Keratinocyte (primary cell): ENCODE data around the gene MYRIP. TPM values are rescaled to one million over a fixed set of nuclear protein-coding genes. Genes with fewer than 3 reads are reported as not detected.

ENCODE experiments used
- DNase-seq: peaks from one replicate; pipeline ENCODE4 v3.0.0-alpha.2; 2011; ENCODE audit warnings: low read depth, missing footprints, low spot score
- FAIRE-seq: peaks from 2 replicates; lab custom pipeline; 2011; peaks lifted over from hg19 to GRCh38; lab: Jason Lieb, UNC
- H2AFZ ChIP-seq: 2 replicates; pipeline ENCODE4 v1.6.0; 2012; ENCODE audit warnings: low read length, control low read depth, inconsistent platforms; ENCODE audit not compliant: control insufficient read depth
- H3K27ac ChIP-seq: 2 replicates; pipeline ENCODE4 v1.5.1; 2011; ENCODE audit warnings: low read length; ENCODE audit not compliant: control insufficient read depth, insufficient read depth
- H3K27me3 ChIP-seq: 3 replicates; pipeline ENCODE4 v1.6.0; 2011; ENCODE audit warnings: low read length; ENCODE audit not compliant: control insufficient read depth, insufficient read depth; ENCODE audit errors: extremely low read depth
- H3K36me3 ChIP-seq, 2 experiments: 2 replicates in 1 of 2; 3 replicates in 1 of 2; pipeline ENCODE4 v1.5.1; 2011; ENCODE audit warnings: low read length in 2 of 2, mild to moderate bottlenecking in 1 of 2; ENCODE audit not compliant: control insufficient read depth in 2 of 2, insufficient read depth in 2 of 2; ENCODE audit errors: extremely low read depth in 1 of 2
- H3K4me1 ChIP-seq: 3 replicates; pipeline ENCODE4 v1.5.1; 2011; ENCODE audit warnings: low read length; ENCODE audit not compliant: control insufficient read depth, insufficient read depth; ENCODE audit errors: extremely low read depth
- H3K4me2 ChIP-seq: 3 replicates; pipeline ENCODE4 v1.6.0; 2011; ENCODE audit warnings: low read depth, low read length; ENCODE audit not compliant: control insufficient read depth, insufficient read depth; ENCODE audit errors: extremely low read depth
- H3K4me3 ChIP-seq, 3 experiments: fragments of 200-600 bp in 1 of 3; sonication (generic) in 1 of 3; 2 replicates in 2 of 3; 3 replicates in 1 of 3; pipeline ENCODE4 v1.5.1; 2011 to 2016; ENCODE audit warnings: low read length in 3 of 3, mild to moderate bottlenecking in 3 of 3, control low read depth in 2 of 3, inconsistent platforms in 1 of 3, low read depth in 1 of 3, mixed read lengths in 1 of 3, mixed run types in 1 of 3, moderate library complexity in 1 of 3; ENCODE audit not compliant: control insufficient read depth in 2 of 3, insufficient read depth in 2 of 3; ENCODE audit errors: extremely low read depth in 1 of 3
- H3K79me2 ChIP-seq: 2 replicates; pipeline ENCODE4 v1.6.0; 2012; ENCODE audit warnings: low read length; ENCODE audit not compliant: control insufficient read depth, insufficient read depth
- H3K9ac ChIP-seq: 3 replicates; pipeline ENCODE4 v1.6.0; 2011; ENCODE audit warnings: low read length; ENCODE audit not compliant: control insufficient read depth, insufficient read depth; ENCODE audit errors: extremely low read depth
- H3K9me1 ChIP-seq: 3 replicates; pipeline ENCODE4 v1.6.0; 2011; ENCODE audit warnings: low read length; ENCODE audit not compliant: control insufficient read depth, insufficient read depth; ENCODE audit errors: extremely low read depth
- H3K9me3 ChIP-seq: 2 replicates; pipeline ENCODE4 v1.5.1; 2012; ENCODE audit warnings: low read depth, low read length; ENCODE audit not compliant: control insufficient read depth
- H4K20me1 ChIP-seq: 3 replicates; pipeline ENCODE4 v1.6.0; 2011; ENCODE audit warnings: low read length; ENCODE audit not compliant: control insufficient read depth, insufficient read depth; ENCODE audit errors: extremely low read depth
- CTCF ChIP-seq, 3 experiments: IDR thresholded peaks in 1 of 3; conservative IDR thresholded peaks in 1 of 3; optimal IDR thresholded peaks in 1 of 3; 2 replicates in 2 of 3; 3 replicates in 1 of 3; pipeline versions ENCODE3 to v1.5.1; 2011; ENCODE audit warnings: low read length in 3 of 3, mild to moderate bottlenecking in 3 of 3, moderate library complexity in 2 of 3, control low read depth in 1 of 3, inconsistent platforms in 1 of 3; ENCODE audit not compliant: insufficient read depth in 2 of 3; ENCODE audit errors: extremely low read depth in 1 of 3
- EZH2 ChIP-seq: IDR thresholded peaks from one replicate; pipeline ENCODE4 v1.6.1; 2012; ENCODE audit warnings: inconsistent platforms, mild to moderate bottlenecking, low read length, moderate library complexity
- dilution Hi-C: fragments of 300-500 bp; cut with MboI; formaldehyde crosslinking; loops from one replicate; pipeline ENCODE4 v1.7.0; 2020; ENCODE audit warnings: low sequenced_read_pairs; ENCODE audit not compliant: extremely low pct_ligation_motif_present
- polyA plus RNA-seq, 5 experiments: library from polyadenylated mRNA; depleted of rRNA in 3 of 5; stranded (reverse) in 3 of 5; stranded (forward) in 1 of 5; unstranded in 1 of 5; fragments of >200 nt; gene quantifications; 1 replicate in 1 of 5; 2 replicates in 3 of 5; 3 replicates in 1 of 5; pipeline versions ENCODE4 v1.2.1 to v1.2.3, GENCODE V29; 2011 to 2012; ENCODE audit warnings: missing spikeins in 2 of 5, low read depth in 1 of 5, low replicate concordance in 1 of 5

MYRIP gene
- polyA plus RNA-seq, 1 donor (not counting 4 experiments of a cell fraction or from before 2014, with no cell fraction given): 0.01 TPM

GRCh38 chr3:40035177-40035576, 225.8 kb downstream of the MYRIP start:
- Histone ChIP-seq H3K4me3 (no peak overlapping the region), H3K36me3 (no peaks in the 10 kb centered on the region), H3K4me1 (no peaks in the 10 kb centered on the region), H3K27me3 (no peaks in the 10 kb centered on the region), H4K20me1 (no peaks in the 10 kb centered on the region), H3K9me1 (no peaks in the 10 kb centered on the region), H3K79me2 (no peaks in the 10 kb centered on the region), H3K4me2 (no peak overlapping the region), H3K27ac (no peak overlapping the region), H3K9ac (no peak overlapping the region), H2AFZ (no peak overlapping the region), H3K9me3 (no peaks in the 10 kb centered on the region)
- FAIRE-seq: no peak
- no peak for TF ChIP-seq CTCF (optimal IDR thresholded peaks at IDR 0.05 in 1 of 3, IDR thresholded peaks at IDR 0.05 in 1 of 3, conservative IDR thresholded peaks at IDR 0.05 in 1 of 3; ENCODE audit: extremely low read depth in 1 of 3, insufficient read depth in 2 of 3, low read length in 3 of 3)
- no peak for TF ChIP-seq EZH2
- dilution Hi-C loops: no loop called here
- DNase-seq: no peak

GRCh38 chr3:40037582-40037981, 228.2 kb downstream of the MYRIP start:
- Histone ChIP-seq H3K4me2 (no peak overlapping the region), H3K79me2 (no peaks in the 10 kb centered on the region), H3K4me1 (peaks cover under 1% of the 10 kb centered on the region), H3K9me1 (no peaks in the 10 kb centered on the region), H3K4me3 (no peak overlapping the region), H3K27me3 (no peaks in the 10 kb centered on the region), H3K36me3 (no peaks in the 10 kb centered on the region), H3K27ac (no peak overlapping the region), H2AFZ (no peak overlapping the region), H4K20me1 (no peaks in the 10 kb centered on the region), H3K9ac (no peak overlapping the region), H3K9me3 (no peaks in the 10 kb centered on the region)
- FAIRE-seq (no peak), DNase-seq (no peak)
- no peak for TF ChIP-seq CTCF (optimal IDR thresholded peaks at IDR 0.05 in 1 of 3, IDR thresholded peaks at IDR 0.05 in 1 of 3, conservative IDR thresholded peaks at IDR 0.05 in 1 of 3; ENCODE audit: extremely low read depth in 1 of 3, insufficient read depth in 2 of 3, low read length in 3 of 3)
- TF ChIP-seq EZH2: no peak
- dilution Hi-C loops: no loop called here
